Tibial nerve (tissue), 4 donors: ENCODE measurements around the gene PAN3. TPM values are rescaled to one million over a fixed set of nuclear protein-coding genes. Genes with fewer than 3 reads are reported as not detected.

ENCODE experiments used
- DNase-seq, 2 donors: peaks; one replicate each; pipeline ENCODE4 v3.0.0-alpha.2; 2019; ENCODE audit warnings: low spot score in 2 of 2
- H3K27ac ChIP-seq, 4 donors: fragments of 200-600 bp; sonication (generic) in 3 of 4; one replicate each; pipeline ENCODE4 v1.5.1; 2017 to 2019; ENCODE audit warnings: mild to moderate bottlenecking in 1 of 4
- H3K27me3 ChIP-seq, 2 donors: fragments of 200-600 bp; sonication (generic) in 1 of 2; one replicate each; pipeline versions ENCODE4 v1.5.1 to v1.6.0; 2017 to 2019
- H3K36me3 ChIP-seq, 3 donors: fragments of 200-600 bp; sonication (generic); one replicate each; pipeline ENCODE4 v1.5.1; 2018 to 2019
- H3K4me1 ChIP-seq, 4 donors: fragments of 200-600 bp; sonication (generic) in 3 of 4; one replicate each; pipeline ENCODE4 v1.5.1; 2017 to 2019
- H3K4me3 ChIP-seq, 4 donors: fragments of 200-600 bp; sonication (generic) in 3 of 4; one replicate each; pipeline ENCODE4 v1.5.1; 2017 to 2019; ENCODE audit warnings: mild to moderate bottlenecking in 1 of 4, moderate library complexity in 1 of 4
- H3K9me3 ChIP-seq, 4 donors: fragments of 200-600 bp; sonication (generic) in 3 of 4; one replicate each; pipeline ENCODE4 v1.5.1; 2017 to 2019
- CTCF ChIP-seq, 5 experiments: fragments of 200-600 bp in 3 of 5; fragments of 450-650 bp in 2 of 5; sonication (generic) in 3 of 5; IDR thresholded peaks; one replicate each; pipeline ENCODE4 v1.5.1; 2016 to 2019; ENCODE audit warnings: antibody characterized with exemption in 5 of 5, mild to moderate bottlenecking in 3 of 5, moderate library complexity in 2 of 5
- EP300 ChIP-seq, 2 donors: sonication (generic); formaldehyde crosslinking; IDR thresholded peaks; one replicate each; pipeline ENCODE4 v1.6.1; 2017; ENCODE audit warnings: antibody characterized with exemption in 2 of 2, mild to moderate bottlenecking in 1 of 2
- POLR2A ChIP-seq, 2 donors: fragments of 450-650 bp; IDR thresholded peaks; one replicate each; pipeline ENCODE4 v1.6.1; 2017; ENCODE audit warnings: antibody characterized with exemption in 2 of 2, mild to moderate bottlenecking in 2 of 2, moderate library complexity in 2 of 2
- WGBS, 2 donors: methylation state at CpG; one replicate each; pipeline ENCODE4 v1.1.5; 2018; 5-methylcytosine and 5-hydroxymethylcytosine counted together
- total RNA-seq, 4 donors: library from RNA; depleted of rRNA; stranded (reverse); fragments of >200 nt; gene quantifications; one replicate each; pipeline ENCODE4 v1.1.0, GENCODE V29; 2016

PAN3 gene
- total RNA-seq, 4 donors from 2014 or later: 40.5 to 54.4 (median 49.0) TPM

- TF ChIP-seq EP300 (IDR thresholded peaks at IDR 0.05) (no peak), CTCF (IDR thresholded peaks at IDR 0.05) (no peak), POLR2A (IDR thresholded peaks at IDR 0.05) (no peak)
- peaks cover 0 to 14% (median 0%) of the 10 kb centered on the region in 4 donors for H3K4me1 ChIP-seq
- H3K4me3 ChIP-seq: no peak overlapping the region
- H3K27ac ChIP-seq: no peak overlapping the region
- H3K27me3 ChIP-seq: no peaks in the 10 kb centered on the region
- WGBS, 2 donors: 84% methylated on average over 2 of the region's 2 CpGs
- H3K36me3 ChIP-seq: peaks cover 0 to 20% (median 0%) of the 10 kb centered on the region in 3 donors
- no peaks in the 10 kb centered on the region for H3K9me3 ChIP-seq
- no peak for DNase-seq
These were observed 43.1 kb downstream of the PAN3 start for GRCh38 chr13:28181413-28181812.

- H3K27ac ChIP-seq: no peak overlapping the region
- WGBS, 2 donors: 38 to 40% methylated on average over 2 of the region's 2 CpGs
- no peak overlapping the region for H3K4me3 ChIP-seq
- TF ChIP-seq POLR2A (IDR thresholded peaks at IDR 0.05): no peak
- no peak for TF ChIP-seq CTCF (IDR thresholded peaks at IDR 0.05)
- TF ChIP-seq EP300 (IDR thresholded peaks at IDR 0.05): no peak
- peaks cover 0 to 8% (median 0%) of the 10 kb centered on the region in 3 donors for H3K36me3 ChIP-seq
- peaks cover 0 to 22% (median 0%) of the 10 kb centered on the region in 4 donors for H3K4me1 ChIP-seq
- H3K9me3 ChIP-seq: no peaks in the 10 kb centered on the region
- H3K27me3 ChIP-seq: no peaks in the 10 kb centered on the region
- DNase-seq: no peak
These were observed 46.9 kb downstream of the PAN3 start for GRCh38 chr13:28185256-28185655.

GRCh38 chr13:28199089-28199488 is 60.7 kb downstream of the PAN3 start:
- H3K27me3 ChIP-seq: no peaks in the 10 kb centered on the region
- H3K9me3 ChIP-seq: no peaks in the 10 kb centered on the region
- WGBS, 2 donors: 87 to 89% methylated on average over 3 of the region's 3 CpGs
- no peak for DNase-seq
- no peaks in the 10 kb centered on the region for H3K4me1 ChIP-seq
- no peak overlapping the region for H3K27ac ChIP-seq
- H3K36me3 ChIP-seq: peaks cover 0 to 40% (median 0%) of the 10 kb centered on the region in 3 donors
- TF ChIP-seq EP300 (IDR thresholded peaks at IDR 0.05): no peak
- TF ChIP-seq POLR2A (IDR thresholded peaks at IDR 0.05): no peak
- TF ChIP-seq CTCF (IDR thresholded peaks at IDR 0.05): no peak
- H3K4me3 ChIP-seq: no peak overlapping the region

- H3K9me3 ChIP-seq: no peaks in the 10 kb centered on the region
- no peak for TF ChIP-seq POLR2A (IDR thresholded peaks at IDR 0.05)
- TF ChIP-seq EP300 (IDR thresholded peaks at IDR 0.05): no peak
- TF ChIP-seq CTCF (IDR thresholded peaks at IDR 0.05): no peak
- no peak for DNase-seq
- WGBS, 2 donors: 91 to 97% methylated on average over 5 of the region's 5 CpGs
- no peaks in the 10 kb centered on the region for H3K4me1 ChIP-seq
- H3K27me3 ChIP-seq: no peaks in the 10 kb centered on the region
- H3K36me3 ChIP-seq: peaks cover 0 to 19% (median 0%) of the 10 kb centered on the region in 3 donors
- H3K27ac ChIP-seq: no peak overlapping the region
- no peak overlapping the region for H3K4me3 ChIP-seq
These were observed 65.7 kb downstream of the PAN3 start for GRCh38 chr13:28204043-28204442.

GRCh38 chr13:28204690-28205443 is 66.5 kb downstream of the PAN3 start:
- no peak for DNase-seq
- no peaks in the 10 kb centered on the region for H3K9me3 ChIP-seq
- 93 to 95% methylated on average over 5 of the region's 5 CpGs for WGBS, 2 donors
- no peaks in the 10 kb centered on the region for H3K27me3 ChIP-seq
- peaks cover 0 to 19% (median 0%) of the 10 kb centered on the region in 3 donors for H3K36me3 ChIP-seq
- H3K4me3 ChIP-seq: no peak overlapping the region
- TF ChIP-seq EP300 (IDR thresholded peaks at IDR 0.05) (no peak), POLR2A (IDR thresholded peaks at IDR 0.05) (no peak), CTCF (IDR thresholded peaks at IDR 0.05) (no peak)
- H3K27ac ChIP-seq: no peak overlapping the region
- H3K4me1 ChIP-seq: no peaks in the 10 kb centered on the region
